ENCODE results near the gene MRPL14.
"Not testable (repeated sequence)": the region's sequence is repeated elsewhere in the genome, so short reads cannot be mapped to it uniquely, and the experiment has no call there.

MRPL14 gene

GRCh38 chr6:44105993-44106740 lies 21.1 kb downstream of the MRPL14 start:
- H3K4me3 ChIP-seq (ENCODE audit: low read length) = no peak overlapping the region
- no peak for TF ChIP-seq ZNF274 (IDR thresholded peaks at IDR 0.05; ENCODE audit: low read depth, low read length)

- H3K4me3 ChIP-seq (ENCODE audit: low read length) = no peak overlapping the region
- TF ChIP-seq ZNF274 (IDR thresholded peaks at IDR 0.05; ENCODE audit: low read depth, low read length) = no peak
Observed at GRCh38 chr6:44105146-44105545, 22.1 kb downstream of the MRPL14 start.

DNA sequence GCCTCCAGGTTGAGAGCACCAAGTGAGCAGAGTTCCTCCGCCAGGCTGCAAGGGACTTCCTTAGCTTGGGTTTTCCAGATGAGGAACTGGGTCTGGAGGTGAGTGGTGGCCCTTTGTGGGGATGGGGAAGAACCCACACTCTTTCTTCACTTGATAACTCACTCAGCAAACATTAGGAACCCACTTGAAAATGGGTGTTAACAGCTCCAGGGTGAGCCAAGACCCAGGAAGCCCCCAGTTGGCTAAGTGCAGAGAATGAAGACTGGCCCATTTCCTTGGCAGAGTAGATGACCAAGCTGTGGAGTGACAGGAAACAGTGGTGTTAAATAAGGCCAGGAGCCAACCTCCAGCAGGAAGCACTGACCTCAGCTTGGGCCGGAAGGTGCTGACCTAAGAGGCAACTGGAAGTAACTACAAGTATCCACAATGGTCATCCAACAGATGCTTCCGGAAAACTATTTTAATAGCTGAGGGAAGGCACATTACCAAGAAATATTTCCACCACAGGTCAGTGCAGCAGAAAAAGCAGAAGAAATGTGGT lies 22.7 kb downstream of the MRPL14 start:
- H3K4me3 ChIP-seq (ENCODE audit: low read length) = no peak overlapping the region
- no peak for TF ChIP-seq ZNF274 (IDR thresholded peaks at IDR 0.05; ENCODE audit: low read depth, low read length)

GRCh38 chr6:44102527-44102926 lies 24.7 kb downstream of the MRPL14 start:
- no peak overlapping the region for H3K4me3 ChIP-seq (ENCODE audit: low read length)
- TF ChIP-seq ZNF274 (IDR thresholded peaks at IDR 0.05; ENCODE audit: low read depth, low read length) = no peak

- no peak for TF ChIP-seq ZNF274 (IDR thresholded peaks at IDR 0.05; ENCODE audit: low read depth, low read length)
- no peak overlapping the region for H3K4me3 ChIP-seq (ENCODE audit: low read length)
Observed at GRCh38 chr6:44101832-44102231, 25.4 kb downstream of the MRPL14 start.

DNA sequence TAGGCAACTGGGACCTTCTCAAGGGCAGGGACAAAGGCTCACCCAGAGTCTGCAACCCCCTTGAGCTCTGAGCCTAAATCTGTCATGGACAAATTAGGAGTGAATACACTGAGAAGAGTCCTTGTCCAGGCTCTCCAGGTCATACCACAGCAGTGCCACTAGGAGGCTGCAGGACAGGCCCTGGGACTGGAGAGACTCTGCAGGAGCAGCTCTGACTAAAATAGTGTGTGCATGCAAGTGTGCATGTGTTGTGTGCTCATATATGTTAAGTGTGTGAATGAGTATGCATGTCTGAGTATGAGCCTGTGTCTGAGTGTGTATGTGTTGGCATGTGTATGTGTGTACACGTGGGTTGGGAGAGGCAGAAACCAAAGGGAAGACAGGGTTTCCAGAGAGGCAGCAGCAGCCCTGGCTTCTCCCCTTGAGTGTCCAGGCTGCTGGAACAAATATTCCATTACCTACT lies 27.1 kb downstream of the MRPL14 start:
- H3K4me3 ChIP-seq (ENCODE audit: low read length) = no peak overlapping the region
- TF ChIP-seq ZNF274 (IDR thresholded peaks at IDR 0.05; ENCODE audit: low read depth, low read length) = no peak

DNA sequence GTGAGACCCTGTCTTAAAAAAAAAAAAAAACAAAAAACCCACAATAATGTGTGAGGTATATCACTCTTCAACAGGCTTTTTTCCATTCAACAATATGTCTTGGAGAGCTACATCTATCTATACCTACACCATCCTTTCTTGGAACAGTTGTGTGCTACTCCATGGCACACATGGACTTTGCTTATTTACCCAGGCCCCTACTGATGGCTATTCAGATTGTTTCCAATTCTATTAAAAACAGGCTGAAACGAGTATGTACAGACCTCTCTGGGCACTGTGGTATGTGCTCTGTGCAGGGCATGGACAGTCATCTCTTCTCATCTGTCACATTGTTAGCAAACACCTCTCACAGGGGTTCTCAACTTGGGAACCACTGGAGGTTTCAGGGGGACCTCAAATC lies 28.1 kb downstream of the MRPL14 start:
- H3K4me3 ChIP-seq (ENCODE audit: low read length) = no peak overlapping the region
- no peak for TF ChIP-seq ZNF274 (IDR thresholded peaks at IDR 0.05; ENCODE audit: low read depth, low read length)

DNA sequence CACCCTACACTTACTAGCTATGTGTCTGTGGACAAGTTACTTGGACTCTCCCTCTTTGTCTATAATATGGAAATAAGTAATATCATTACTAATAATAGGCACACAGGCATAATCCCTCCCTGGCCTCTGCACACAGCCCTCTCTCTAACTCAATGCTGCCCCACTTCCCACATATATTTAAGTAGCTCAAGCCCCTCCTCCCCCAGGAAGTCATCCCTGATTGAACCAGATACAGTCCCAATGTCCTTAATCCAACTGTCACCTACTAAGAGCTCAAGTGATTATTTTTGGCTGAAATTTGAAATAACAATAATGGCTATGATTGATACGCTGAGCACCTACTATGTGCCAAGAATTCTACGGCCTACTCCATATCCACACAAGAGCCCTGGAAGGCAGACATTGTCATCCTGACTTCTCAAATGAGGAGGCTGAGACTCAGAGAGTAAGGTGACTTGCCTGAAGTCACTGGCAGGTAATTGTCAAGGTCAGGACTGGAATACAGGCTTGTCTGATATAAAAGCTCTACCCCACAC lies 29.4 kb downstream of the MRPL14 start:
- no peak overlapping the region for H3K4me3 ChIP-seq (ENCODE audit: low read length)
- no peak for TF ChIP-seq ZNF274 (IDR thresholded peaks at IDR 0.05; ENCODE audit: low read depth, low read length)

DNA sequence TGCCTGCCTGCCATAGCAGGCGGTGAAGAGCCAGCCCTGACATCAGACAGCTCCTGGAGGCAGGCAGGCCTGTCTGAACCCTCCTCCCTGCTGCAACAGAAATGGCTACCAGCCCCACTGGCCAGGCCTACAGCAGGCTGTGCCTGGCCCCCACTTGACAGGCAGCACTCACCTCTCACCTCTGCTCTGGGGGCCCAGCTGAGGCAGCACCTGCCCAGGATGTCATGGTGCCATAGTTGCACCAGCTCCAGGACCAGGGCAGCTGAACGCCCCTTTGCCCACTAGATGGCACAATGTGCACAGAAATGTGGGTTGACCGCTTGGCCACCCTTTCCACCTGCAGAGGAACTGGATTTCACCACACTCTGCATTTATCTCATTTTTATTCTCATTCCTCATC lies 30.6 kb downstream of the MRPL14 start:
- no peak for TF ChIP-seq ZNF274 (IDR thresholded peaks at IDR 0.05; ENCODE audit: low read depth, low read length)
- no peak overlapping the region for H3K4me3 ChIP-seq (ENCODE audit: low read length)

GRCh38 chr6:44095243-44095623 lies 32.0 kb downstream of the MRPL14 start:
- not testable (repeated sequence) for H3K4me3 ChIP-seq (ENCODE audit: low read length)

GRCh38 chr6:44094403-44095242 lies 32.6 kb downstream of the MRPL14 start:
- TF ChIP-seq ZNF274 (IDR thresholded peaks at IDR 0.05; ENCODE audit: low read depth, low read length) = no peak
- H3K4me3 ChIP-seq (ENCODE audit: low read length) = no peak overlapping the region

DNA sequence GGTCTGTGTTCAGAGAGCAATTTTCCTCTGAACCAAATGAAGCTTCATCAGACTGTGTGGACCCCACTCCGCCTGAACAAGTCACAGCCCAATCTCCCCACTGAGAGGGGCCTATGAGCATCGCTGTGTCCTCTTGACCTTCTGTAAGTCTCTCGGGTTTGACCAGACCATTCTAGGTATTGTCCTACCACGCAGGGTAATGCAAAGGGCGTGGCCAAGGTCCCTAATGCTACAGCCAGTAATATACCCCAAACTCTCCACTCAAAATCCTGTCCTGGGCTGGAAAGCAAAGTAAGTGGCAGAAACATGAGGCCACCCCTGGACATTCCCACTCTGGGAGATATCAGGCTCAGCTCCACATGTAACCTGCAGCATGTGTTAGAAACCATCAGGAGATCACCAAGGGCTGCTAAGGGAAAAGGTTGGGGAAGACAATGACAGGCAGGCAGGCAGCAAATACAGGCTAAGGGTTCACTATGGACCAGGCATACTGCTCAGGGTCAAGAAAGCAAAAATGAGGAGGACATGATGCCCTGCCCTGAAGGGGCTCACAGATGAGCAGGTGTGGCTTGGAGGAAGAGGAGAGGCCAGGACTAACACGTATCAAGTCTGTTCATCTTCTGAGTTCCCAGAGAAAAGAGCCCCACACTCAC lies 33.4 kb downstream of the MRPL14 start:
- TF ChIP-seq ZNF274 (IDR thresholded peaks at IDR 0.05; ENCODE audit: low read depth, low read length) = no peak
- no peak overlapping the region for H3K4me3 ChIP-seq (ENCODE audit: low read length)

- no peak for TF ChIP-seq ZNF274 (IDR thresholded peaks at IDR 0.05; ENCODE audit: low read depth, low read length)
- H3K4me3 ChIP-seq (ENCODE audit: low read length) = no peak overlapping the region
Observed at GRCh38 chr6:44093066-44093465, 34.2 kb downstream of the MRPL14 start.

Data from GM08714 (cell line).